HFFc6 (cell line): Measurements from ENCODE around the gene PDK1. TPM values are rescaled to one million over a fixed set of nuclear protein-coding genes. Genes with fewer than 3 reads are reported as not detected.
"Not testable (repeated sequence)": the region's sequence is repeated elsewhere in the genome, so short reads cannot be mapped to it uniquely, and the experiment has no call there.

Experiments
- DNase-seq: peaks from one replicate; pipeline ENCODE4 v3.0.0-alpha.2; 2018
- H3K27ac Mint-ChIP-seq: 2 replicates; pipeline ENCODE4 v1.8.0; 2020; ENCODE audit warnings: mild to moderate bottlenecking, mixed read lengths
- H3K27me3 Mint-ChIP-seq: 2 replicates; pipeline ENCODE4 v1.8.0; 2021; ENCODE audit warnings: mild to moderate bottlenecking, moderate library complexity, mixed read lengths; ENCODE audit not compliant: insufficient read depth
- H3K36me3 Mint-ChIP-seq: 2 replicates; pipeline ENCODE4 v1.8.0; 2021; ENCODE audit warnings: low read depth, mixed read lengths
- H3K4me1 Mint-ChIP-seq: 2 replicates; pipeline ENCODE4 v1.8.0; 2020; ENCODE audit warnings: low read depth, mixed read lengths
- H3K4me3 Mint-ChIP-seq: 2 replicates; pipeline ENCODE4 v1.8.0; 2020; ENCODE audit warnings: mild to moderate bottlenecking, moderate library complexity, mixed read lengths
- H3K9me3 Mint-ChIP-seq: 2 replicates; pipeline ENCODE4 v1.8.0; 2020; ENCODE audit warnings: mild to moderate bottlenecking, mixed read lengths
- CTCF ChIP-seq: fragments of 200-600 bp; sonication (generic); IDR thresholded peaks from 2 replicates; pipeline ENCODE4 v1.5.0; 2021; ENCODE audit warnings: antibody characterized with exemption, mild to moderate bottlenecking
- total RNA-seq, 6 experiments: library from RNA; stranded (reverse); fragmentation: NEBNext Ultra II Directional; extraction: Animal tissue kit (Norgen Biotek cat#: 25700); gene quantifications; 2 replicates in 1 of 6; 3 replicates in 5 of 6; pipeline ENCODE4 v1.2.3, GENCODE V29; 2021

PDK1 gene
- total RNA-seq, 6 experiments from 2014 or later: 14.5 to 18.6 (median 17.2) TPM

DNA sequence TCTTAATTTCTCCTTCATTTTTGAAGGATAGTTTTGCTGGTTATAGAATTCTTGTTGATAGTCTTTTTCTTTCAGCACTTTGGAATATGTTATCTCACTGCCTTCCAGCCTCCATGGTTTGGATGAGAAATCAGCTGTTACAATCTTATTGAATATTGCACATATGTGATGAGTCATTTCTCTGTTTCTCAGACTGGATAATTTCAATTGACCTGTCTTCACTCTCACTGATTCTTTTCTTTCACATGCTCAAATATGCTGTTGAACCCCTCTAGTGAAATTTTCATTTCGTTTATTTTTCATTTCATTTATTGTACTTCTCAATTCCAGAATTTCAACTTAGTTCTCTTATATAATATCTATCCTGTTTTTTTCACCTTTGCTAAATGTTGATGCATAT is 22.2 kb downstream of the PDK1 start:
- H3K27ac Mint-ChIP-seq: no peak overlapping the region
- no peak for TF ChIP-seq CTCF
- peaks cover 48% of the 10 kb centered on the region for H3K9me3 Mint-ChIP-seq
- DNase-seq: no peak
- H3K36me3 Mint-ChIP-seq: peaks cover 81% of the 10 kb centered on the region
- no peaks in the 10 kb centered on the region for H3K27me3 Mint-ChIP-seq
- no peak overlapping the region for H3K4me3 Mint-ChIP-seq
- H3K4me1 Mint-ChIP-seq: no peaks in the 10 kb centered on the region

DNA sequence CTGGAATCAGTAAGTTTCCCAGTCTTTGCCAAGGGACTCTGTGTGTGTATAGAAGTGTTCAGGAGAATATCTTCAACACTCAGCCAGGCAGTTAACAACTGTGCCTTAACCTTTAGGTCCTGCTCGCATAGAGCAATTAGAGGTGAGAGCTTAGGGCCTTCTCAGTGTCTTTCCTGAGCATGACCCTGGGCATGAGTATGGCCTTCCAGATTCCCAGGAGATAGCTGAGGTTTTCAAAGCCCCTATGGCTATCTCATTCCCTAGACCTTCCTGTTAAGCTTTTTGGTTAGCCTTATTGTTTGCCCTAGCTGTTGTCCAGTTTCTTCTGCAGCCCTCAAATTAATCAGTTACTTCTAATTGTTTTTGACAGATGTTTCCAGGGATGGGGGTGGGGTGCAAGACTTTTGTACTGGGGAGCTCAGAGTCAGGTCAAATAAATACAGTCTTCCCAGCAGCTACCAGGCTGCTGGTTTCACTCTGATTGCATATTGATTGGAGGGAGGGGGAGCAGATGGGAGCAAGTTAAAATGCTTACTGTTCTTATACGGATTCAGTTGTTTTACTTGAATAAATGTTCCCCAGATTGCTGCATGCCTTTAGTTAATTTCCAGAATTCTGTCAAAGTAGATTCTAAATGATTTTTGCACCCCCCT is 23.1 kb downstream of the PDK1 start:
- H3K36me3 Mint-ChIP-seq: peaks cover 71% of the 10 kb centered on the region

GRCh38 chr2:172580544-172580943 is 24.7 kb downstream of the PDK1 start:
- H3K27me3 Mint-ChIP-seq: no peaks in the 10 kb centered on the region
- H3K36me3 Mint-ChIP-seq: peaks cover 58% of the 10 kb centered on the region

More for the DNA sequence above, 23.1 kb downstream of the PDK1 start:
- Mint-ChIP-seq H3K4me1 (no peaks in the 10 kb centered on the region), H3K27ac (no peak overlapping the region), H3K9me3 (peaks cover 44% of the 10 kb centered on the region), H3K4me3 (no peak overlapping the region), H3K27me3 (no peaks in the 10 kb centered on the region)
- no peak for TF ChIP-seq CTCF
- no peak for DNase-seq

GRCh38 chr2:172582656-172583055 is 26.8 kb downstream of the PDK1 start:
- no peak for DNase-seq
- H3K9me3 Mint-ChIP-seq: peaks cover 22% of the 10 kb centered on the region
- H3K36me3 Mint-ChIP-seq: peaks cover 59% of the 10 kb centered on the region
- TF ChIP-seq CTCF: no peak
- no peak overlapping the region for H3K4me3 Mint-ChIP-seq
- H3K27ac Mint-ChIP-seq: no peak overlapping the region
- H3K27me3 Mint-ChIP-seq: no peaks in the 10 kb centered on the region
- H3K4me1 Mint-ChIP-seq: no peaks in the 10 kb centered on the region

More at GRCh38 chr2:172580544-172580943, 24.7 kb downstream of the PDK1 start:
- TF ChIP-seq CTCF: no peak
- peaks cover 30% of the 10 kb centered on the region for H3K9me3 Mint-ChIP-seq
- H3K4me1 Mint-ChIP-seq: no peaks in the 10 kb centered on the region
- no peak overlapping the region for H3K4me3 Mint-ChIP-seq
- no peak overlapping the region for H3K27ac Mint-ChIP-seq
- no peak for DNase-seq

DNA sequence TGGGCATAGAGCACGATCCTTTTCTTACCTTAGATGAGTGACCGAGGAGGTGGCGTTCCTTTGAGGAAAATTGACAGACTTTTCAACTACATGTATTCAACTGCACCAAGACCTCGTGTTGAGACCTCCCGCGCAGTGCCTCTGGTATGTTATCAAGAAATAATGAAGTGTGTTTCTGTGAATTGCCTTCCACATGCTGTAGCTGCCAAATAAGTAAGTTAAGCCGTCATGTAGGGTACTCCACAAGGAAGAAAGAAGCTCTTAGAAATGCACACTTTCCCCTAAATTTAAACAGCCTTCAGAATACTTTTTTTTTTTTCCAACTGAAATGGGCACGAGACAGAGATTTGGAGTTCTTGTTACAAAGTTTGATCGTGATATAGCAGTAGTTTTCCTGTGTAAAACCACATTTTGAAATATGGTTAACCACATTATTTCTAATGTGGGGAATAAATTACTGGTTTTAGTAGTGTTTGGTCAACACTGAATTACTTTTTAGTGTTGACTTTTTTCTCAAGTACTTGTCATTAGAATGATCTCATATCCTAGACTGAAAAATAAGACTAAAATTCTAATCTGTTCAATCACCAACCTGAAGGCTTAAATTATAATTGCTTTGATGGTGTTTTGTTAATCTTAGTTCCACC is 30.5 kb downstream of the PDK1 start:
- TF ChIP-seq CTCF: no peak
- Mint-ChIP-seq H3K27ac (no peak overlapping the region), H3K36me3 (peaks cover 64% of the 10 kb centered on the region), H3K4me1 (peaks cover 6% of the 10 kb centered on the region), H3K9me3 (peaks cover 9% of the 10 kb centered on the region; the same call in 1 of the 2 replicates), H3K4me3 (no peak overlapping the region), H3K27me3 (peaks cover 4% of the 10 kb centered on the region; the same call in 1 of the 2 replicates)
- no peak for DNase-seq

DNA sequence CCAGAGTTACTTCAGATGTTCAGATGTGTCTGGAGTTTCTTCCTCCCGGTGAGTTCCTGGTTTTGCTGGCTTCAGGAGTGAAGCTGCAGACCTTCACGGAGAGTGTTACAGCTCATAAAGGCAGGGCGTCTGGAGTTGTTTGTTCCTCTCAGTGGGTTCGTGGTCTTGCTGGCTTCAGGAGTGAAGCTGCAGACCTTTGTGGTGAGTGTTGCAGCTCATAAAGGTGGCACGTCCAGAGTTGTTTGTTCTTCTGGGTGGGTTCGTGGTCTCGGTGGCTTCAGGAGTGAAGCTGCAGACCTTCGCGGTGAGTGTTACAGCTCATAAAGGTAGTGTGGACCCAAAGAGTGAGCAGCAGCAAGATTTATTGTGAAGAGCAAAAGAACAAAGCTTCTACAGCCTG is 31.3 kb downstream of the PDK1 start:
- H3K9me3 Mint-ChIP-seq, H3K27me3 Mint-ChIP-seq, H3K4me3 Mint-ChIP-seq, DNase-seq, H3K27ac Mint-ChIP-seq, H3K4me1 Mint-ChIP-seq: not testable (repeated sequence)
- H3K36me3 Mint-ChIP-seq: peaks cover 64% of the 10 kb centered on the region
